Measurements from ENCODE around the gene PDE4B. TPM values are rescaled to one million over a fixed set of nuclear protein-coding genes. Genes with fewer than 3 reads are reported as not detected.
"Not testable (repeated sequence)": the region's sequence is repeated elsewhere in the genome, so short reads cannot be mapped to it uniquely, and the experiment has no call there.

PDE4B gene
- total RNA-seq, 1 donor from 2014 or later = 76.5 TPM

DNA sequence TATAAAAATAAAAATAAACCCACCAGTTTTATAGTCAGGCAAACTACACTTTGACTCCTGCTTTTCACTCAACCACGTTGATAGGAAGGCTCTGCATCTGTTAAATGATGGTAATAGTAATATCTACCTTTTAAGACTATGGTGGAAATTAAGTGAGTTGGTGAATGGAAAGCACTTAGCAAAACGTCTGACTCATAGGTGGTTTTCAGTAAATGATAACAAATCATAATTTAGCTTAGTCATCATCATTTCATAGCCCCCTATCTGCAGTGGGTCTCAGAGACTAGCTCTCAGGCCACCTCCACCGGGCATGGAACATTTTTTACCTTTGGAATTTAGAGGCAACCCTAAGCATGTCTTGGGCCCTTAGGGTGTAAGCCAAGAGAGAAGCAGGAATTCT lies 160.0 kb downstream of the PDE4B start:
- peak in 1 of 2 donors; percentile 40 for DNase-seq (ENCODE audit: low read depth in 2 of 2)

DNA sequence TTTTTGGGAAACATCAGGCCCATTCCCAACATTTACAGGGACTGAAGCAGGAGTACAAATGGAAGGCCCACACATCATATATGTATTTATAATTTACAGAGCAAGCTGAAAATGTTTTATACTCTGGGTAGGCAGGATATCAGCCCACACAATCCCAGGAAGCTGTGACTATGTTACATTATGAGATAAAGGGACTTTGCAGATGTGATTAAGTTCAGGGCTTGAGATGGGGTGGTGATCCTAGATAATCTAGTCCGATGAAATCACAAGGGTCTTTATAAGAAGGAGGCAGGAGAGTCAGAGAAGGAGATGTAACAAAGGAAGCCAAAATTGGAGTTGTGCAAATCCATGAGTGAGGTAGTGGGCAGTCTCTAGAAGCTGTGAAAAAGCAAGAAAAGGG lies 160.5 kb downstream of the PDE4B start:
- peak in 1 of 2 donors; percentile 53 for DNase-seq (ENCODE audit: low read depth in 2 of 2)

DNA sequence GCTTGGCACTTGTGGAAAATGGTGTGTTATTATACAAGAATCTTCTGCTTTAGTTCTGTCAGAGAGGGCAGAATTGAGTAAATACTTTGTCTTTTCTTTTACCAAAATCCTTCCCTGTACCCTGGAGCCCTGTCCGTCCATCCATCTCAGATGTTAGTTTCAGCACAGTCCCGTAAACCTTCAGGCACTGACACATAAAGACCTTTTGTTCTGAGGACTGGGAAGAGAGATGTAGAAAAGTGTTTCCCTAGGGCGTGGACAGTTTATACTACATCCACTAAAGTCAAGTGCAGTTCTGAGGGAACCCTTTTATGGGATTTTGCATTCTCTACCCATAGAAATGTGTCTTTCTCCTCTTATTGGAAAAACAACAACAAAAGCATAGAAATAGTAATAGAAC lies 162.4 kb downstream of the PDE4B start:
- no peak for DNase-seq (ENCODE audit: low read depth in 2 of 2)

DNA sequence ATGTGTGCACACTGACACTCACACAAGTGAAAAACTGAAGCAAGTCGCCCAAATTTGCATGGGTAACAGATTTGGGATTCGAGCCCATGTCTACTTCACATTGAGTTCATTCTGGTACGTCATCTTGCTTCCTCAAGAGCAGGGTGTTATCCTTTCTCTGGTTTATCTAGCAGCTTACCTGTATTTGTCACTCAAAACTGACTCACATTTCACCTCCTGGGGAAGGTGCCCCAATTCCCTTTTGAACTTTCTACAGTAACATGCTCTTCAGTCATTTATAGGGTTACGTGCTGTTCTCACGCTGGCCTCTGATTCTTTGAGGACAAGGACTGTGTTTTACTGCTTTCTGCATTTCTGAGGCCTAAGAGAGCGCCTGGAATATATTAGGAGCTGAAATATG lies 162.8 kb downstream of the PDE4B start:
- DNase-seq (ENCODE audit: low read depth in 2 of 2) = no peak

DNA sequence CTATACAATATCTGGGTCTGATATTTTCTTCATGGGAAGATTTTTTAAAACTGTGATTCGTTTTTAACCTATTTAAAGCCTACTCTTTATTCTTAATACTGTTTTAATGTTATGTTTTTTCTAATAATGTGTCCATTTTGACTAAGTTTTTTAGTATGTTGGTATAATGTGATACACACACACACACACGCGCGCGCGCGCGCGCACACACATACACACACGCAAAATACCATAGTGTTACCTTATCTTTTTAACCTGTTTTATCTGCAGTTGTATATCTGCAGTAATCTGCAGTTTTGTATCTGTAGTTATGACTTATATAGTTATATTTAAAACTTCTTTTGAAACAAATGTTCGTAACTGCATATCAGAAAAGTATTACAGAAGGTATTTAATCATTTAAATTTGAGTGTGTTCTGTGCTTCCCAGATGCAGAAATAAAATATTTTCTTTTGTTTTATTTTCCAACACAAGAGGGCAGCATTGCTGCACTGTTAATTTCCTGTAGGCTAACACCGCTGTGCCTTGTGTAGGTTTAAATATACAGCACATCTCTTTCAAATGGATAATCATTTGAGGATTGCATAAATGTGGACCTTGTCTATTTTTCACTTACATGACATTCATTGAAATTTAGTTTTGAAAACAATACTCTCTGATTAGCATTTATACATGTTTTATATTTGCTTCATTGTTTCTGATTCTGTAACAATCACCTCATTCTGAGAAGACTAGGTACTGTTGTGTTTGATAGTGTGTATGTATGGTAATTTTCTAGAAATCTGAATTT lies 166.1 kb downstream of the PDE4B start:
- DNase-seq (ENCODE audit: low read depth in 2 of 2) = peak; percentile 37 to 50

DNA sequence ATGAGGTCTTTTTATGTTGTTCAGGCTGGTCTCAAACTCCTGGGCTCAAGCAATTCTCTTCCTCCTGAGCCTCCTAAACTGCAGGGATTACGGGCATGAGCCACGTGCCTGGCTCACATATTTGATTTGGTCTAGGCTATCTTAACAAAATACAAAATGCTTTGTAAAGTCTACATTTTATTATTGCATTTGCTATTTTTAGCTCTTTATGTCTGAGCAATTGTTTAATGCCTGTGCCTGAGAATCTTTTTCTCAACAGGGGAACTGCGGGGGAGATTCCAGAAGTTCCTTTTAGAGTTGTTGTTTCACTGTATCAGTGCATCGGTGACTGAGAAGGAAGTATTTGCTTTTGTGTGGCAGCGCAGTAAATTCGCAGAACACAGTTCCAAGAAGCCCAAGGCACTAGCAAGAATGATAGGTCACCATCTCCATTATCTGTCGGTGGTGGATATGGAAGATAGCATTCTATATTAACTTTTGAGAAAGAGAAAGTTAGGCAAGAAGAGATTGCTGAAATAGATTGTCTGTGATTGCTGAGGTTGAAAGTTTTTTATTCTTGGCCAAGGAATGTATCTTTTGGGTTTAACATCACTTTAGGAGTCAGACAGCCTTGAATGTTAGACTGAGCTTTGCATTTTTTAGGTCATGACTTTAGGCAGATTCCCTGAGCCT lies 167.3 kb downstream of the PDE4B start:
- peak in 1 of 2 donors; percentile 36 for DNase-seq (ENCODE audit: low read depth in 2 of 2)

DNA sequence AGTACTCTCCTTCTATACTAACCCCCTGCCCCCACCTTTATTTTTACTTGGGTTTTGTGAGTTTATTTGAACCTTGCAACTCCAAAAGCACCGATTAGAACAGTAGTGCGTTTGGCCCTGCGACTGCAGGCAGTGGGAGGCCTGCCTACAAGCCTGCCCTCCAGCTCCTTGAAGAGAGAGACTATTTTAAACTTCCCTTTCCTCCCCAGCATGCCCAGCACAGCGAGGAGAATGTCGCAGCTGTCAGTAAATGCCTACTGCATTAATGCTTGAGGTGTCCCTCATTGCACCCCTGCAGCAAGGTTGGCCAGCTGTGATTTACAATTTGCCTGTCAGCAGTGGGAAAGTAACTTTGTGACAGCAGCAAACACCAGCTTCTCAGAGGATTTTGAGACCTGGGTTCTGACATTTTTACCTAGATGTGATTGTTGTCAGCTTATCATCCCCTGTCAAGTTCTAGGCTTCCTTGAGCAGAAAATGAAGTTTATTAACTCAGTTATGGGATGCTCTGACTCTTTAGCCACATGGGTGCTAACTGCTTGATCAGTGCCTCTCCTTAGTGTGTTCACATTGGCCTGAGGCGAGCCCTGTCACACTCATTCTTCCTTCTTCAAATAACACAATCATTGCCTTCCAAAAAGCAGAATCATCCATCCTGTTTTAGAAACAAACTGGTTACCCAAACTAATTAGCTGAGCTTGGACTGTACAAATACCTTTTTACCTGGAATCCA lies 170.6 kb downstream of the PDE4B start:
- DNase-seq (ENCODE audit: low read depth in 2 of 2) = no peak

DNA sequence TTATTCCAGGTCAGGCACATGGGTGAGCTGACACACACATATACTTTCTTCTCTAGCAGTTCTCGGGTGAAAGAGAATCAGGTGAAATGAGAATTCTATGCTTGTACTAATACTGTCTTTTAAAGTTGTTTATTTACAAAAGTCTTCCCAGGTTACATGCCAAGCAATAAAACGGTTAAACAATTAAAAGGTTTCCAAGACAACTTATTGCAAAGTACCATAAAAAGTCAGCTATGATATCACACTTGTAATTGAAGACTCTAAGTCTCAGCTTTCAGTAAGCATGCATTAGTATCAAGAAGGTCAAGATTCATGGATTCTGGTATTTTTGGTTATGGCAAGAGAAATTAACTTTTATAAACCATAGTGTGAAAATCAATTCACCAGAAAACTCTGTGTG lies 171.4 kb downstream of the PDE4B start:
- DNase-seq (ENCODE audit: low read depth in 2 of 2) = no peak

DNA sequence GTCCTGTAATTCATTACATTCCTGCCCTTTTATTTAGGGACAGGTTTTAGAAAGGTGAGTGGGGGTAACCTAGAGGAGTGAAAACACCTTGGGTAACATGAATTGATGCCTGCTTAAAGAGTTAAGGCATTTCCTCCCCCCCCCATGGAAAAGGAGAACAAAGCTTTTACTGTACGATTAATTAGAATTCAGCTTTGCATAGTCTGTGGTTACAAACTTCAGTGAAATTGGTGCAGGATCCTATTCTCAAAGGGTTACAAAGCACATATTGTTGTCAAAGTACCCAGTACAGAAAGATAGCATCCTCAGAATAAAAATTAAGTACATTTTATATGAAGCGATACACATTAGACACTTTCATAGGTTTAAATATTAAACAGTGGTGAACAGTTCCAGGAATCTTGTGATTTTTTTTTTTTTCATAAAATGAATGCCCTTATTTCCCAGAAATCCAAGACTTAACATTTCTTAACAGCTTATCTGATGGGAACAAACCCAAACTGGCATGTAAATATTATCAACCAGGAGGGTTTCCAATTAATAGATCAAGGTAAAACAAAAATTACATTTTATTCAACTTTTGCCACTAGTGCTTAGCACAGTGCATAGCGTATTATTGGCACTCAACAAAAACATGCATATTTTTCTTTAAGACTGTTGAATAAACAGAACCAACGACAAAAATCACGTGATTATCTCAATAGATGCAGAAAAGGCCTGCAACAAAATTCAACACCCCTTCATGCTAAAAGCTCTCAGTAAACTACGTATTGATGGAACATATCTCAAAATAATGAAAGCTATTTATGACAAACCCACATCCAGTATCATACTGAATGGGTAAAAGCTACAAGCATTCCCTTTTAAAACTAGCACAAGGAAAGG lies 172.7 kb downstream of the PDE4B start:
- DNase-seq (ENCODE audit: low read depth in 2 of 2) = no peak

DNA sequence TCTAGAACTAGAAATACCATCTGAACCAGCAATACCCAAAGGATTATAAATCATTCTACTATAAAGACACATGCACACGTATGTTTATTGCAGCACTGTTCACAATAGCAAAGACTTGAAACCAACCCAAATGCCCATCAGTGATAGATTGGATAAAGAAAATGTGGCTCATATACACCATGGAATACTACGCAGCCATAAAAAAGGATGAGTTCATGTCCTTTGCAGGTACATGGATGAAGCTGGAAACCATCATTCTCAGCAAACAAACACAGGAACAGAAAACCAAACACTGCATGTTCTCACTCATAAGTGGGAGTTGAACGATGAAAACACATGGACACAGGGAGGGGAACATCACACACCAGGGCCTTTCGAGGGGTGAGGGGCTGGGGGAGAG lies 174.8 kb downstream of the PDE4B start:
- not testable (repeated sequence) for DNase-seq (ENCODE audit: low read depth in 2 of 2)

DNA sequence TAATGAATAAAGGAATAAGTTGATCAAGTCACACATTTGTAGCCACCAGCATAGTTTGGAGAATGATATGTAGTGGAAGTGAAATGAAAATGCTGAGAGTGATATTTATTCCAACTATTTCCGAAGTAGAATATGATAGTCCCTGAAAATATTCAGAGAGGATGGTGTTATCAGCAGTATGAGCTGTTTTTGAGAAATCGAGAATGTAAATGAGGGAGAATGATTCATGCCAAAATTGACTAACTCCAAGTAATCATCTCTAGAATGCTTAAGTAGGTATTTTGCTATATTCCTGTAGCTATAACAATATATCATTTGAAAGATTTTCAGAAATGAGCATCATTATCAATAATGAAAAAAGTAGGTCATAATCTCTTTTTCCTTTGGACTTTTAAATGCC lies 178.9 kb downstream of the PDE4B start:
- DNase-seq (ENCODE audit: low read depth in 2 of 2) = no peak

DNA sequence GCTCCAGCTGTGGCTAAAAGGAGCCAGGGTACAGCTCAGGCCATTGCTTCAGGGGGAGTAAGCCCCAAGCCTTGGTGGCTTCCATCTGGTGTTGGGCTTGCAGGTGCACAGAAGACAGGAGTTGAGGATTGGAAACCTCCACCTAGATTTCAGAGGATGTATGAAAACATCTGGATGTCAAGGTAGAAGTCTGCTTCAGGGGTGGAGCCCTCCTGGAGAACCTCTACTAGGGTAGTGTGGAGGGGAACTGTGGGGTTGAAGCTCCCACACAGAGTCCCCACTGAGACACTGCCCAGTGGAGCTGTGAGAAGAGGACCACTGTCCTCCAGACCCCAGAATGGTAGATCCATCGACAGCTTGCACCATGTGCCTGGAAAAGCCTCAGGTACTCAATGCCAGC lies 183.0 kb downstream of the PDE4B start:
- no peak for DNase-seq (ENCODE audit: low read depth in 2 of 2)

DNA sequence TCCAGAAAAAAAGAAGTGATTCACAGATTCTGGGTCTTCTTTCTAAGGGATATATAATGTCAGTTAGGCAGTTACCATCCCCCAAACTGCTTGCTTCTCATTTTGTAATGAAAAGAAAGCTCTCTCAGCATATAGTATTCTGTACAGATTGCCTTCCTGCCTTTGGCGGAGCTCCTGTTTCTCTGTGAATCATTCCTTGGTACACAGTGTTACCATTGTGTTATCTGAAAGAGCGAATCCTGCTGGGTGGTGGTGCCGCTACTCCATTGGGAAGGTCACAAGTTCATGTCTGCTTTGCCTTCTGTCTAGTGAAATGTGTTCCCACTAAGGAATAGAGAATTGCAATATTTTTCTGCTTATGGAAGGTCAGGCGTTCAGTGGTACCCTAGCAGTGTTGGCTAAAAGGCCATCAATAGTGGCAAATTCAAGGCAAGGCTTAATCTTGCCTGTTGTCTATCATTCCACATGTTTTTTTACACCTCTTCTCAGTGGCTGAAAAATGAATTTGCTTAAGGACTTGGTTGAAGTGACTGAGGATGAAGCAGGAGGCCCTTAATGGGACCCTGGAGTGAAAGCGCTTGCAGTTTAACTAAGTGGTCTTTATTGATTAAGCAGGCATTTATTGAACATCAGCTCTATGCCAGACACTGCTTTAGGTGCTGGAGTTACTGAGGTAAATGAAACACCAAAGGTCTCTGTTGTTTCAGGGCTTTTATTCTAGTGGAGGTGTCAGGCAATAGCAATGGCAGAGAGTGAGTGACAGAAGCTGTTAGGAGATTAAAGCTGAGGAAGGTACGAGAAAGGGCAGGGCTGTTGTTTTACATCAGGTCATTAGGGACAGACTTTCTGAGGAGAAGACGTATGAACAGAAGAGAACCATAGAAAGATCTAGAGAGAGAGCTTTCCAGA lies 186.7 kb downstream of the PDE4B start:
- no peak for DNase-seq (ENCODE audit: low read depth in 2 of 2)

DNA sequence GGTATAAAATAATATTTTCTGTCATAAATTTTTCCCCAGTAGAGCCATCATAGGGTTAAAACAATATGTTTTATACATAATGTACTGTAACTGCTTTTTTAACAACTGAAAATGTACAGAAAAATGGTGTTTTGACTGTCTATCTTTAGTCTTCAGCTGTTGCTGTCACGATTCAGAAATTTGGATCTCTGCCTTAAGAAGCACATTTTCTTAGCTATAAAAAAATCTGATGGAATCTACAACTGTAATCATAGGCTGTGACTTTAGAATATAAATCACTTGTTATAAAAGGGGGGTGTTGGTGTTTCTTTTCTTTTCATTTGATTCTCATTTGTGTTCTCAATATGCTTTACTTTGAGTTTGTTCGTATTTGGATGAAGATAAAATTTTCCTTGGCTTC lies 187.5 kb downstream of the PDE4B start:
- no peak for DNase-seq (ENCODE audit: low read depth in 2 of 2)

DNA sequence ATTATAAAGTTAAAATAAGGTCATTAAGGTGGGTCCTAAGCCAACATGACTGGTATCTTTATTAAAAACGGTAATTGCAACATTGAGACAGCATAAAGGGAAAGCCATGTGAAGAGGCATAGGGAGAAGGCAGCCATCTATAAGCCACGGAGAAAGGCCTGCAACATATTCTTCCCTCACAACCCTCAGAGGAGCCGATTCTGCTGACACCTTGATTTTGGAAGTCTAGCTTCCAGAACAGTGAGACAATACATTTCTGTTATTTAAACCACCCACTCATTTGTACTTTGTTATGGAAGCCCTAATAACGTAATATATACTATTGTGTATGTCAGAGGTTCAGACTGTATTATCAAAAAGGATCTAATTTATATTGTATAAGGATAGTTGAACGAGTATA lies 190.8 kb downstream of the PDE4B start:
- DNase-seq (ENCODE audit: low read depth in 2 of 2) = no peak

DNA sequence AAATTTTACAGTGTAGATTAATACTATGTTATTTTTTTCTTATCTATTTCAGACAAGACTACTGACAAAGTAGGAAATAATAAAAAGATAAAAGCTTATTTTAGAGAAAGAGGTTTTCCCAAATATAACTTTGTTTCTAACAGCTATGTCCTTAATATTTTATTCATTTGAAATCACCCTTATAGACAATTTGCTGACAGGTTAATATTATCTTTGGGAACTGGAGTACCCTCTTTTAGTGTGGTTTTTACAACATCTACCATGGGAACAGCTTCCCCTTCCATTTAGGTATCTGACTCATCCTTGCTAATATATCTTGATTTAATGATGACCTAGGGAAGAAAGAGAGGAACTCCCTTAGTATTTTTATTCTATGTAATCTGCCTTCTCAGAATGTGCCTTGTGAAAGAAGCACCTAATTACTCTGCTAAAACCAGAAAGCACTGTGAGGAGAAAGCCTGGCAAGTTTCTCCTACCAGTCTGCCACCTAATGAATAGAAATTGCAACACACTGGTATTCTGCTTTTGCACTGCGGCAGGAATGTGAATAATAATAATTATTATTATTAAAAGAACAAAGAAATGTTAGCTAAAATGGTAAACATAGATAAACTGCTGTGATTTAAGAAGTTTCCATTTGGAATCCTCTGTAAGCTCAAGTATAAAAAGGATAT lies 192.8 kb downstream of the PDE4B start:
- no peak for DNase-seq (ENCODE audit: low read depth in 2 of 2)

DNA sequence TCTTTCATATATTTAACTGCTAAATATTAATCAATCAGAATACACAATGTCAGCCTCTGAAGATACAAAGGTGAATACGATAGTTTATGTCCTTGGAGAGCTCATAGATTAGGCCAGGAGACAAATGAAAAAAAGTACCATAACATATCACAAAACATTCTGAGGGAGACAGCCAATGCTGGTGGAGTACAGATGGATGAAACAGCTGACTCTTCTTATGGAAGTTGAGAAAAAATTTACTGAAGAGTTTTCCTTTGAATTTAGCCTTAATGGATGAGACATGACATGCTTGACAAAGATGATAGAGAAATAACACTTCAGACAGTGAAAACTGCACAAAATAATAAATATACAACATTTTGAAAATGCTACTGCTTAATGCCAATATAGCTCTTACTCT lies 193.5 kb downstream of the PDE4B start:
- DNase-seq (ENCODE audit: low read depth in 2 of 2) = no peak

DNA sequence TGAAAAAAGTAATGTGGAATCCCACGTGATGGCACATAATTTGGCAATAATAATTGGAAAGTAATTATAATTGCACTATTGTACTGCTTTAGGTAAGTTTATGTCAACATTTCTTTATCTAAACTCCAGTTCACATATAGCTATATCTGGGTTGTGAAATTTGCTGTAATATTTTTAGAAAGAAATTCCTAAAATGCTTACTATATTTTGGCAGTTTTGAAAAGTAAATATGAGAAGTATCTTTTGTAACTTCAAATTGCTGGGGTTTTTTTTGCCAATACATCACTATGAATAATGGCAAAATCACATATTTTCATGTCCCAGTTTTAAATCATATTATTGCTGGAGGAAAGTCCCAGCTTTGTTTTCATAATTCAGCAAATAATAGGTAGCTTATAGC lies 197.5 kb downstream of the PDE4B start:
- DNase-seq (ENCODE audit: low read depth in 2 of 2) = no peak

DNA sequence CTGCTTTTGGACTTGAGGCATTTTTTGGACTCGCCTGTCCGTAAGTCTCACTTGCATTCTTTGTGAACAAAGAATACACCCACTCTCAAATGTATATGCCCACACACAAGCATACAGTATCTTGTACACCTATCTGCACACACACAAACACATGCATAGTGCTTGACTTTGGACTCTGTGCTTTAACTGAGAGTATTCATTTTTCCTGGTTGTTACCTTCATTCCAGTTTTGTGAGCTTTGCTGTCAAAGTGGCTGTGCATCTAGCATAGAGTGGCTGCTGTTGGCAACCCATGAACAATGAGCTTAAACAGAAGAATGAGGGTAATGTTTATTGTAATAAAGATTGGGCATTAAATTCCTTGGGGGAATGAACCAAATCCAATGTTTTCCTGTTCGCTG lies 199.0 kb downstream of the PDE4B start:
- DNase-seq (ENCODE audit: low read depth in 2 of 2) = no peak
